H1 (cell line): ENCODE measurements around the gene HHAT. TPM values are rescaled to one million over a fixed set of nuclear protein-coding genes. Genes with fewer than 3 reads are reported as not detected.

Source experiments
- CTCF ChIA-PET: fragments of 300-600 bp; sonication (Branson Sonifier 250); formaldehyde crosslinking; loops from one replicate; lab custom pipeline; 2021; ENCODE audit not compliant: partially characterized antibody; lab: Charles Lee
- POLR2A ChIA-PET: fragments of 300-600 bp; sonication (Branson Sonifier 250); formaldehyde crosslinking; loops from one replicate; lab custom pipeline; 2021; ENCODE audit warnings: inconsistent platforms; ENCODE audit not compliant: partially characterized antibody; lab: Charles Lee
- DNase-seq, 2 experiments: peaks; one replicate each; pipeline versions ENCODE4 v3.0.0 to v3.0.0-alpha.2; 2010 to 2022; ENCODE audit warnings: low spot score in 2 of 2, low read depth in 1 of 2, mixed read lengths in 1 of 2
- FAIRE-seq: peaks from 2 replicates; lab custom pipeline; 2011; peaks lifted over from hg19 to GRCh38; lab: Jason Lieb, UNC
- H2AFZ ChIP-seq: 2 replicates; pipeline ENCODE4 v1.8.1; 2012; ENCODE audit warnings: low read length, inconsistent platforms
- H2AK5ac ChIP-seq: 2 replicates; pipeline ENCODE4 v1.6.1; 2013; ENCODE audit warnings: low read depth, low read length
- H2BK120ac ChIP-seq: replicated peaks from 2 replicates; pipeline ENCODE3; 2013; ENCODE audit warnings: low read depth, low read length, inconsistent platforms
- H2BK12ac ChIP-seq: 2 replicates; pipeline ENCODE4 v1.6.1; 2013; ENCODE audit warnings: low read depth, low read length
- H2BK15ac ChIP-seq: 2 replicates; pipeline ENCODE4 v1.6.1; 2013; ENCODE audit warnings: low read length
- H2BK20ac ChIP-seq: 2 replicates; pipeline ENCODE4 v1.6.1; 2013; ENCODE audit warnings: low read length
- H2BK5ac ChIP-seq: 2 replicates; pipeline ENCODE4 v1.6.1; 2013; ENCODE audit warnings: low read depth, low read length
- H3K14ac ChIP-seq: 2 replicates; pipeline ENCODE4 v1.6.1; 2013; ENCODE audit warnings: inconsistent platforms; ENCODE audit not compliant: insufficient read length
- H3K18ac ChIP-seq: 2 replicates; pipeline ENCODE4 v1.6.1; 2013; ENCODE audit warnings: low read length; ENCODE audit errors: extremely low read depth
- H3K23ac ChIP-seq: 2 replicates; pipeline ENCODE4 v1.6.1; 2013; ENCODE audit warnings: inconsistent platforms; ENCODE audit not compliant: insufficient read length
- H3K23me2 ChIP-seq: 2 replicates; pipeline ENCODE4 v1.6.1; 2013; ENCODE audit warnings: low read depth, low read length
- H3K27ac ChIP-seq: 2 replicates; pipeline ENCODE4 v1.6.1; 2011; ENCODE audit warnings: low read depth, low read length, inconsistent platforms
- H3K27me3 ChIP-seq, 4 experiments: replicated peaks in 1 of 4; 1 replicate in 1 of 4; 2 replicates in 3 of 4; pipeline versions ENCODE4 v1.6.1 to v1.8.1; 2011 to 2013; ENCODE audit warnings: low read length in 3 of 4, mild to moderate bottlenecking in 3 of 4, inconsistent platforms in 2 of 4, mixed read lengths in 2 of 4, moderate library complexity in 1 of 4; ENCODE audit not compliant: control insufficient read depth in 3 of 4, insufficient read depth in 3 of 4; ENCODE audit errors: extremely low read depth in 1 of 4
- H3K36me3 ChIP-seq, 4 experiments: 2 replicates each; pipeline versions ENCODE4 v1.6.1 to v1.8.1; 2011 to 2013; ENCODE audit warnings: mild to moderate bottlenecking in 4 of 4, low read length in 3 of 4, moderate library complexity in 2 of 4, control low read depth in 1 of 4, inconsistent platforms in 1 of 4; ENCODE audit not compliant: insufficient read depth in 4 of 4, control insufficient read depth in 2 of 4
- H3K4ac ChIP-seq: replicated peaks from 2 replicates; pipeline ENCODE3; 2013; ENCODE audit warnings: low read length, low read depth, mixed read lengths, inconsistent platforms; ENCODE audit not compliant: insufficient read length
- H3K4me1 ChIP-seq, 4 experiments: replicated peaks in 1 of 4; 1 replicate in 1 of 4; 2 replicates in 3 of 4; pipeline versions ENCODE4 v1.6.1 to v1.8.1; 2011 to 2013; ENCODE audit warnings: low read length in 3 of 4, inconsistent platforms in 2 of 4, mixed read lengths in 1 of 4; ENCODE audit not compliant: insufficient read depth in 4 of 4, control insufficient read depth in 3 of 4
- H3K4me2 ChIP-seq, 2 experiments: 2 replicates each; pipeline versions ENCODE4 v1.6.1 to v1.8.1; 2011 to 2013; ENCODE audit warnings: low read depth in 2 of 2, low read length in 2 of 2, control low read depth in 1 of 2, inconsistent platforms in 1 of 2, mild to moderate bottlenecking in 1 of 2; ENCODE audit not compliant: insufficient read depth in 1 of 2
- H3K4me3 ChIP-seq, 4 experiments: fragments of 200-600, 300-600 bp in 1 of 4; sonication (generic), shearing (Covaris generic), sonication (Bioruptor Twin) in 1 of 4; 2 replicates each; pipeline versions ENCODE4 v1.5.1 to v1.8.1; 2011 to 2016; ENCODE audit warnings: low read length in 4 of 4, low read depth in 3 of 4, control low read depth in 2 of 4, inconsistent platforms in 2 of 4, mild to moderate bottlenecking in 2 of 4, mixed read lengths in 1 of 4, moderate library complexity in 1 of 4; ENCODE audit not compliant: insufficient read depth in 2 of 4; ENCODE audit errors: extremely low read depth in 1 of 4
- H3K56ac ChIP-seq: replicated peaks from 2 replicates; pipeline ENCODE3; 2013; ENCODE audit warnings: low read depth, mild to moderate bottlenecking, mixed read lengths, low read length, inconsistent platforms; ENCODE audit not compliant: insufficient read length
- H3K79me1 ChIP-seq: 2 replicates; pipeline ENCODE4 v1.6.1; 2013; ENCODE audit warnings: low read depth, low read length, control low read depth
- H3K79me2 ChIP-seq, 2 experiments: 2 replicates each; pipeline versions ENCODE4 v1.6.1 to v1.8.1; 2012 to 2013; ENCODE audit warnings: low read length in 2 of 2, mild to moderate bottlenecking in 2 of 2, inconsistent platforms in 1 of 2; ENCODE audit not compliant: insufficient read depth in 2 of 2, control insufficient read depth in 1 of 2
- H3K9ac ChIP-seq, 4 experiments: replicated peaks in 1 of 4; 1 replicate in 1 of 4; 2 replicates in 3 of 4; pipeline versions ENCODE4 v1.6.1 to v1.8.1; 2011 to 2013; ENCODE audit warnings: low read depth in 3 of 4, low read length in 3 of 4, control low read depth in 2 of 4, mild to moderate bottlenecking in 2 of 4, moderate library complexity in 2 of 4, inconsistent platforms in 1 of 4; ENCODE audit errors: extremely low read depth in 1 of 4
- H3K9me3 ChIP-seq, 2 experiments: 2 replicates each; pipeline versions ENCODE4 v1.6.1 to v1.8.1; 2012 to 2013; ENCODE audit warnings: mild to moderate bottlenecking in 2 of 2, moderate library complexity in 2 of 2, control low read depth in 1 of 2, inconsistent platforms in 1 of 2, low read depth in 1 of 2, low read length in 1 of 2, mixed read lengths in 1 of 2; ENCODE audit not compliant: insufficient read depth in 2 of 2
- H4K20me1 ChIP-seq, 2 experiments: replicated peaks in 1 of 2; 2 replicates each; pipeline versions ENCODE3 to v1.8.1; 2011 to 2013; ENCODE audit warnings: inconsistent platforms in 2 of 2, low read length in 2 of 2, mild to moderate bottlenecking in 1 of 2; ENCODE audit not compliant: insufficient read depth in 2 of 2, control insufficient read depth in 1 of 2
- H4K5ac ChIP-seq: 2 replicates; pipeline ENCODE4 v1.6.1; 2013; ENCODE audit warnings: low read length, low read depth, mixed read lengths, inconsistent platforms; ENCODE audit not compliant: insufficient read length
- H4K8ac ChIP-seq: 2 replicates; pipeline ENCODE4 v1.8.0; 2013; ENCODE audit warnings: mild to moderate bottlenecking, moderate library complexity, low read length, inconsistent platforms; ENCODE audit not compliant: insufficient read depth; ENCODE audit errors: extremely low read depth
- H4K91ac ChIP-seq: replicated peaks from 2 replicates; pipeline ENCODE3; 2013; ENCODE audit warnings: low read length, mixed read lengths, inconsistent platforms; ENCODE audit not compliant: insufficient read length
- KDM4A ChIP-seq: IDR thresholded peaks from one replicate; pipeline ENCODE4 v1.7.1; 2012; ENCODE audit warnings: low read depth, mild to moderate bottlenecking, moderate library complexity, low read length, inconsistent platforms; ENCODE audit not compliant: severe bottlenecking
- WGBS, 2 experiments: shearing (Covaris generic) in 1 of 2; methylation state at CpG; one replicate each; pipeline versions ENCODE4 v1.1.6 to v1.1.7; 2013 to 2015; ENCODE audit warnings: low lambda C conversion rate in 2 of 2, mixed read lengths in 2 of 2, inconsistent platforms in 1 of 2, low coverage in 1 of 2, missing lambda C conversion rate in 1 of 2; ENCODE audit not compliant: insufficient replicate concordance in 2 of 2, insufficient coverage in 1 of 2, insufficient read length in 1 of 2; ENCODE audit errors: extremely low coverage in 1 of 2, missing lambda C conversion rate in 1 of 2; 5-methylcytosine and 5-hydroxymethylcytosine counted together
- polyA plus RNA-seq, 7 experiments: library from polyadenylated mRNA; depleted of rRNA in 3 of 7; stranded (reverse) in 5 of 7; unstranded in 2 of 7; fragments of >200 nt in 5 of 7; fragments of 200-250 nt in 2 of 7; gene quantifications; 1 replicate in 5 of 7; 2 replicates in 1 of 7; 4 replicates in 1 of 7; pipeline versions ENCODE4 v1.2.1 to v1.2.3, GENCODE V29; 2011 to 2013; ENCODE audit warnings: missing spikeins in 2 of 7, mixed read lengths in 2 of 7
- total RNA-seq: library from RNA; stranded (reverse); fragmentation: NEBNext Ultra II Directional; extraction: Animal tissue kit (Norgen Biotek cat#: 25700); gene quantifications from 2 replicates; pipeline ENCODE4 v1.2.1, GENCODE V29; 2021

The HHAT gene
- total and polyA plus RNA-seq, 2 of the 8 experiments (the other 6 are each of a cell fraction or from before 2014, with no cell fraction given): 0.15 to 0.51 TPM

DNA sequence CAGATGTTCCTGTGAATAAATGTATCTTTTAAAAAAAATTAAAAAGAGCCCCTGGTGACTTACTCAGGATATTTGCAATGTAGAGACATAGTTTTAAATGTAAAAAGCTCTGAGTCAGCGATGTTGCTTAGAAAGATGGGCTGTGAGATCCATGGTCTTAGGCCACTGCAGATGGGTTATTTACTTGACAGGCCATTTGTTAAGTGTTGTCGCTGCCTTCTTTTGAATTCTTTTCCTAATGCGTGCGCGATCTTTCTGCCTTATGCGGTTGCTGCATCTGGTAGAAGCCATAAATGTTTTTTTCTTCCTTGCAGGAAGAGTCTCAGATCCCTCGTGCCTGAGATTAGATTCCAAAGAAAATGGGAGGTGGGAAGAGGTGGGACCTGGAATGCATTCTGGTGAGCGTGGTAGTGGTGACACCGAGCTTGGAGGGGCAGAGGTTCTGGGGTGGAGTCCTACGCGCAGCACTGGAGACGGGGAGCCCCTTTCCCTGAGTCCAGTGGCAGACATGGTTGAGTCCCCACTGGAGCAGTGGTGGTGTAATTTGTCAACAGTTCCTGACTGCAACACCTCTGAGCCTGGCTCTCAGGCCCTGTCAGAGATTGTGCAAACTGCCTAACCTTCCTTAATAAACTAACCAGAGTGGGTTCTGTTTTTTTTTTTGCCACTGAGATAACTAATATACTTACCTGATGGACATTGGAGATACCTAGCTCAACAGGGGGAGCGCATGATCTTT, 197.2 kb downstream of the HHAT start:
- TF ChIP-seq KDM4A: no peak
- Histone ChIP-seq H4K5ac (no peak overlapping the region), H2AK5ac (no peak overlapping the region), H4K91ac (no peak overlapping the region), H2AFZ (peak overlapping the region; percentile 83), H3K4me3 (no peak overlapping the region), H2BK12ac (no peak overlapping the region; the same call in 1 of the 2 replicates), H3K4me2 (no peak overlapping the region), H3K4me1 (peaks cover 0 to 3% (median 3%) of the 10 kb centered on the region in 4 experiments; a peak in 2 of 7 replicates), H4K8ac (peak overlapping the region; percentile 38), H3K14ac (no peak overlapping the region), H3K18ac (no peak overlapping the region), H3K27me3 (no peaks in the 10 kb centered on the region), H3K23me2 (no peaks in the 10 kb centered on the region), H3K79me2 (no peaks in the 10 kb centered on the region), H3K9me3 (no peaks in the 10 kb centered on the region), H2BK120ac (no peak overlapping the region), H2BK15ac (no peak overlapping the region), H3K27ac (no peak overlapping the region), H3K56ac (no peak overlapping the region), H3K23ac (no peak overlapping the region), H3K4ac (no peak overlapping the region), H3K79me1 (no peaks in the 10 kb centered on the region), H4K20me1 (no peaks in the 10 kb centered on the region), H3K36me3 (no peaks in the 10 kb centered on the region), H2BK5ac (no peak overlapping the region), H2BK20ac (0 out of 2 replicates have a peak overlapping the region, but pooled peaks have one; percentile 11), H3K9ac (no peak overlapping the region)
- WGBS, 2 experiments: 93% methylated on average over 13 of the region's 13 CpGs; no CpG with 5 or more reads in 1 of the 2 experiments
- ChIA-PET POLR2A (no interaction called here), CTCF (interaction anchor here (1.0 to 1.8 kb wide), 2 partner anchors 20 to 77 kb away, joined by 4 to 5 read pairs; no protein-coding TSS in a partner anchor)
- DNase-seq (no peak), FAIRE-seq (no peak)
